Hair follicle dermal papilla cell (primary cell): ENCODE data around the gene LRRC53. TPM values are rescaled to one million over a fixed set of nuclear protein-coding genes. Genes with fewer than 3 reads are reported as not detected.

Source experiments
- total RNA-seq: library from RNA; depleted of rRNA; stranded (reverse); fragments of >200 nt; gene quantifications from 2 replicates; pipeline ENCODE4 v1.2.3, GENCODE V29; 2012

The LRRC53 gene
- total RNA-seq: not detected in 2 replicates

GRCh38 chr1:74512170-74512915 is at the start of gene LRRC53:
TSS of gene LRRC53 (minus strand) at chr1:74512611. CDS start at chr1:74483349, 29,262 bp downstream.

Other genes starting within 250 kb of the LRRC53 start
- not detected in 2 replicates for gene ERICH3, start 161.2 kb upstream of the LRRC53 start, total RNA-seq
- gene CRYZ, start 220.4 kb upstream of the LRRC53 start, total RNA-seq: 41.1 and 54.3 TPM in 2 replicates
- 12.3 and 13.8 TPM in 2 replicates for gene TYW3, start 220.5 kb upstream of the LRRC53 start, total RNA-seq